Suppressor macrophage treated with lipopolysaccharide for 4 hours (primary cell): ENCODE results near the gene RPS24.
"Not testable (repeated sequence)": the region's sequence is repeated elsewhere in the genome, so short reads cannot be mapped to it uniquely, and the experiment has no call there.

Source experiments
- DNase-seq: peaks from one replicate; pipeline ENCODE4 v3.0.0-alpha.2; 2020

Gene RPS24

DNA sequence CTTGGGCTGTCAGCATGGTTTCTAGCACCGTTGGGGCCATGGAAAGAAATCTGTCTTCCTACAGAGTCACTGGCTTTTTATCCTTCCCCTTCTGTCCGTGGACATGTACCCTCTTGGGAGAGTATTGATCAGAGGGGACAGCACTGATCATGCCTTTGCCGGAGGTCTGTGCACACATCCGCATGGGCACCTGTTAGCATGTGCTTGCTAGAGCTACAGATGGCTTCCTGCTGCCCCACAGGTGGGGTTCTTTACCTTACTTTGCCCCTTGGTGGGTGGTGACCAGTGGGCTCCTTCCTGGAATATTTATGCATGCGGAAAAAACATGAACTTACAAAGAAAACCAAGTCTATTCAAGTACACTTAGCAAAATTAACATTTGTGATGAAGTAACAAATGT is 24.9 kb downstream of the RPS24 start:
- DNase-seq = no peak

DNA sequence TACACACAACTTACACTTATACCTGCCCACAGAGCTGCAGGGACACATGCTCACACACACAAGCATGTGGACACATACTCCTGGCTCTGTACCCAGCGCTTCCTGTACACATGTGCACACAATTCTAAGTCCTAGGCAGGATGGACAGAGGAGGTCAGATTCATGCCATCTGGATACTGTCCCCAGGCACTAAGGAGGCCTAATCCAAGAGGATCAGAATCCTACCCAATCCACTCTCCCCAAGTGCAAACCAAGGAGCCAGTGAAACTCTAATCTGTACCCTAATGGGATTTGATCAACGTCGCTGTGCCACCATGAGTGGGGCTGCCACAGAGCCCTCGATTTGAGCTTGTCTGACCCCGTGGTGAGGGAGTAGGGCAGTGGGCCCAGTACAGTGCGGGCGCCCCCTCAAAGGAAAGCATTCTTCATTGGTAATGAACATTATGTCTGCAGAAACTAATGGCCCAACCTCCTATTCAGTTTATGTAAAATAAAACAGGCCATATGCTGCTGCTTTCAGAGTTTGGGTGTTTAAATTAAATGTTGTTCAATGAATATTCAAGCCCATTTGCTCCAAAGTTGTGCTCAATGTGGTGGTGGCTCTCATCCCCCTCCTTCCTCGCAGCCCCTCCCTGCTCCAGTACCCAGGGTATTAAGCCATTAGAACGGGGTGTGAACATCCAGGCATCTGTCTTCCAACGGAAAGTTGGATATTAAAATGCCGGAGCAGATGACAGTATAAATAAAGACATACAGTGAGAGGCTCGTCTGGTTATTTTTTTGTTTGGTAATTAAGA is 26.4 kb downstream of the RPS24 start:
- no peak for DNase-seq

DNA sequence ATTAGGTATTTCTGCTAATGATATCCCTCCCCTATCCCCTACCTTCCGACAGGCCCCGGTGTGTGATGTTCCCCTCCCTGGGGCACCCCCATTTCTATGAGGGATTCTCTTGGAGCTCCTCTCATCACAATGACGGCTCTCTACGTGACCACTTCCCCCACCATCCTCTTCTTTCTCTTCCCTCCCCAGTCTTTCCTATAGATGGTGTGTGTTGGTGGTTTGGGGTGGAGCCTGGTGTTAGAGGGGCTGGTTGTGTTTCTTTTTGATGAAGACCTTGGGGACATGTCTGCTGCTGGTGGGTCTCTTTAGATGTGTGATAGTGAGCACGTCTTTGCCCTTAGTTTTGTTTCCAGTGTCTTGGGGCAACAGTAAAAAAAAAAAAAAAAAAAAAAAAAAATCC is 28.6 kb downstream of the RPS24 start:
- no peak for DNase-seq

DNA sequence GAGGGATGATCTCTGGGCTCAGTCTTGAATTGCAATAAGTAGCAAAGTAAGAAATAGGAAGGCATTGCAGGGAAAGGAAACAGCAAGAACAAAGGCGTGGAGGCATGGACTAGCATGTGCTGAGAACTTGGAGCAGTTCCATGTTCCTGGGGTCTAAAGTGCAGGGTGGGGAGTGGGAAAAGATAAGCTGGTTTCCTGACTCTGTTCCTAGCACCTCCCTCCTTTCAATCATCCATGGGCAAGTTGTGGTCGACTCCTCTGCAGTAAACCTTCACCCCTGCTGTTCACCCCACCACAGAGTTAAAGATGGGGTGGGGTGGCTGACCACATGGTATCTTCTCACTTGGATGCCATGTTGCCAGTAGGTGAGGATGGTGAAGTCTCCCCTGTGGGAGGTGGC is 29.6 kb downstream of the RPS24 start:
- DNase-seq = no peak

DNA sequence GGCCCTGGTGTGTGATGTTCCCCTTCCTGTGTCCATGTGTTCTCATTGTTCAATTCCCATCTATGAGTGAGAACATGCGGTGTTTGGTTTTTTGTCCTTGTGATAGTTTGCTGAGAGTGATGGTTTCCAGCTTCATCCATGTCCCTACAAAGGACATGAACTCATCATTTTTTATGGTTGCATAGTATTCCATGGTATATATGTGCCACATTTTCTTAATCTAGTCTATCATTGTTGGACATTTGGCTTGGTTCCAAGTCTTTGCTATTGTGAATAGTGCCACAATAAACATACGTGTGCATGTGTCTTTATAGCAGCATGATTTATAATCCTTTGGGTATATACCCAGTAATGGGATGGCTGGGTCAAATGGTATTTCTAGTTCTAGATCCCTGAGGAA is 31.3 kb downstream of the RPS24 start:
- not testable (repeated sequence) for DNase-seq

DNA sequence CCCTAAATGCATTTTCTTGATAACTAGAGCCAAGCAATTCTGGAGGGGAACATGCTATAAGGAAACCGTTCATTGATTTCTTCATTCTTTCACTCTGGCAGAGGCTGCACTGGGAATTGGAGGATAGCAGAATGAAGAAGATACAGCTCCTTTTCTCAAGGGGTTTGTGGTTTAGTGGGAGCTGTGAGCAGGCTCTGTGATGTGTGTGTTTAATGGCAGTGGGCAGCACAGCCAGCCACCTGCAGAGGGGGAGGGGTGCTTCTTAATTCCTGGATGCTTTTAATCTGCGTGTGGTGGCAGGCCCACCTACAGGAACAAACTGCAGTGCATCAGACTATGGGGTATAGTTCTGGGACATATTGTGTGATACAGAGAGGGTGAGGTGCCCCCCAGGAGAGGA is 31.9 kb downstream of the RPS24 start:
- DNase-seq = no peak

DNA sequence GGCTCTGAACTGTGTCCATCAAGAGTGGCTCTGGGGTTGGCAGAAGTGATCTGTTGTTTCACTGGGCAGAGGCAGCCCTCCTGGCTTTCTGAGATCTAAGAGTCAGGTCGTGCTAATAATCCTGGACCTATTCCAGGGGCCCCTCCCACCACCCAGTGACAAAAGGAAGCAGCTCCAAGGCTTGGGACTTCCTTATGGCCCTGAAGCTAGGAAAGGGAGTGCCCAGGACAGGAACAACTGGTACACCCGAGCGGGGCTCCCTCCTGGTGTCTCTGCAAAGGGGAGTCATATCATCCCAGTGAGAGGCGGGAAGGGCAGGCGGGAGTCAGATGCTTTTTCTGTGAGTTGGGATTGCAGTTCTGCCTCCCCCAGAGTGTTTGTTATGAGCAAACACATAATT is 32.3 kb downstream of the RPS24 start:
- no peak for DNase-seq

DNA sequence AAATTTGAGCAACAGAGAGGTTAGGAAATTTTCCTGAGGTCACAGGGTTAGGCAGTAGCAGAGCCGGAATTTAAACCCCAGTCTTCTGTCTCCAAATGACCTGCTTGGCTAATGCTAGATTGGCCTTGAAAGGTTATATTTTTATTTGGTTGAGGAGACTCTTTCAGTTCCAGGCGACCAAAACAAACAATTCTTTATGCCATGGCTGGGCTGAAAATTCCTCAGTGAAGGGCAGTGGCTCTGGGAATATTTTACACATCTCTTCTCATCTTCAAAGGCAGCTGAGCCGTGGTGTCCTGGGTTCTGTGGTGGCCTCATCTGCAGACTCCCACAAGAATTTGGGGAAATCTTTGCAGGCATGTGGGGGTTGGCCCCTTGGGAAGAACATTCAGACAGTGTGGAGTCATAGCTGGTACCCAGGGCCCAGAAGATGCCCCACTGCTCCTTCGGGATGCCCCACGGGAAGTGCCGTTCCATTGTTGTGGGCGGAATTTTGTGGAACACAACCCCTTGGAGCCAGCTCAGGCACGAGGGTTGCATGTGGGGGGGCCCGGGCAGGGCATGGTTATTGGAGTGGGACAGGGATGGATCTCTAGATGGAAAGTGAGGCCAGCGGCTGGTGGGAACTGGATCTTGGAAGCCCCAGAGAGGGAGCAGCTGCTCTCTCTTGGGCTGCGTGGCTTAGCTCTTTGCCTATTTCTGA is 33.2 kb downstream of the RPS24 start:
- no peak for DNase-seq

DNA sequence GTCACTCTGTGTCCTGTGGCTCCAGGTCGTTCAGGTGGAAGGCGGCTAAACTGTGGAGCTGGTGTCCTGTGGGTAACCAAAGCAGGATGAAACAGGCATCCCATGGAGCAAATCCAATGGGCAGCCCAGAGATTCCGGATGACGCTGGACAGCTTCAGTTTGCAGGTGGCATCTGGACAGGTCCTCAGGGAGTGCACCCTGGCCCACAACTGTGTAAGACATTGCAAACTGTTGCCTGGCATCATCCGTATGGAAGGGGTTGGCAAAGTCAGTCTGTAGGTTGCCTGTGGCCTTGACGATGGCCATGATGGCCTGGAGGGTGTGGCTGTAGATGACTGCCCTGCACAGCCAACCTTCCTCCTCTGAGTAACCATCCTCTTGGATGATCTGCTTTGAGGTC is 35.5 kb downstream of the RPS24 start:
- DNase-seq = no peak

DNA sequence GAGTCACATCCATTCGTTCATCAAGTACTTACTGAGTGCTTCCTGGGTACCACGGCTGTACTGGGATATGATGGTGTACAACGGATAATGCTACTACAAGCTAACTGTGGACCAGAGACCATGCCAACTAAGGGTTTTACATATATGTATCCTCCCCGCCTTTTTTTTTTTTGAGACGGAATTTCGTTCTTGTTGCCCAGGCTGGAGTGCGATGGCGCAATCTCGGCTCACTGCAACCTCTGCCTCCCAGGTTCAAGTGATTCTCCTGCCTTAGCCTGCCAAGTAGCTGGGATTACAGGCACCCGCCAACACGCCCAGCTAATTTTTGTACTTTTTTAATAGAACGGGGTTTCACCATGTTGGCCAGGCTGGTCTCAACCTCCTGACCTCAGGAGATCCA is 36.4 kb downstream of the RPS24 start:
- DNase-seq = not testable (repeated sequence)

DNA sequence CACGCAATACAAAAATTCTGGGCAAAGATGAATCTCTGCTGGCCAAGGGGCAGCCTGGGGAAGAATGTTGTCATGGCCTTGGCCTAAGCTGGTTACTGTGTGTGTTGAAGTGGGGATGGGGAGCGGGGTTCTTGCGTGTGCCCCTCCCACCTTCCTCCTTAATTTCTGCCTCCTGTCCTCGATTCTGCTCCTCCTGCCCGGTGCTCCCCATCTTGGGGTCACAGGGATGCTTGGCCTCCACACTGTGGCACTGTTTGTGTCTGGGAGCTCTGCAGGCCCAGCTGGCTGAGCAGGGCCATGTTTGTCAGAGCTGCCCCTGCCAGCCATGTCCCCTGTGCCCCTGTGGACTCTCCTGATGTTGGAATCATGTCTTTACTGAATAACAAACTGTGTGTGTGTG is 37.1 kb downstream of the RPS24 start:
- DNase-seq = no peak

DNA sequence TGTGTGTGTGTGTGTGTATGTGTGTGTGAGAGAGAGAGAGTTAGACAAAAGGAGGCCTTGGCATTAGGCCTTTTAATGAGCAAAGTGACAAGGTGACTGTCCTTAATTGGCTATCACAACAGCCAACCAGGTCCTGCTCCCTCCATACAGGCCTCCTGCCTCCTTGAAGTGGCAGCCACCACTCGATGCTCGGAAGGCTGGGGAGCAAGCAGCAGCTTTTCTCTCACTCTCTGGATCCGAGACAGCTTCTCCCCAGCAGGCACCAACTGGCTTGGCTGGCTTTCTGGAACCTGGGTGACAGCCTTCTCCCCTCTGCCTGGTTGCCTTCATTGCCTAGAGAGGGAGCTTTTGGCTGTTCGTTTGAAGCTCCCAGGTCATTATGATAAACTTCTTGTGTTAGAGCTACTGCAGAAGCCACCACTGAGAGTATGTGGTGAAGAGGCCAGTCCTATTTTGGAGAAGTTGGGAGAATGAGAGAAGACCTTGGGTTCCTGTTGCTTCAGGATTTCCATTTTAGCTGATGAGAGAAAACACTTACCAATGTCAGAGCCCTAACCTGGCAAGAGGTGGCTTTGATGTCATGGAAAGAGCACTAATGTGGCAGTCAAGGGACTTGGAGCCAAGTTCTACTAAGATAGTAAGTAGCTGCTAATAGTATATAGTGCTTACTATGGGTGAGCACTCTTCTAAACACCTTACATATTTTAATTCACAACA is 37.6 kb downstream of the RPS24 start:
- no peak for DNase-seq

DNA sequence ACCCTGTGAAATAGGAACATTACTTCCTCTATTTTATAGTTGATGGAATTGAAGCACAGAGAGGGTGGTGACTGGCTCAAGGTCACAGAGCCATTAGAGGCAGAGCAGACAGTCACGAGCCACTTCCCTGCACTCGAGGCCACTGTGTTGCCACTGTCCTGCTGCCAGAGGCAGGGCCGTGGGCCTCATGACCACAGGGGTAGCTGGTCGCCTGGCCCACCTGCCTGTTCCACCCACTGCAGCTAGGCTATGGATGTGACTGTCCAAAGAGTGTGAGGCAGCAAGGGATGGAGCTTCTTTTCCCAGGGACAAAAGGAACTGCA is 38.2 kb downstream of the RPS24 start:
- DNase-seq = no peak

DNA sequence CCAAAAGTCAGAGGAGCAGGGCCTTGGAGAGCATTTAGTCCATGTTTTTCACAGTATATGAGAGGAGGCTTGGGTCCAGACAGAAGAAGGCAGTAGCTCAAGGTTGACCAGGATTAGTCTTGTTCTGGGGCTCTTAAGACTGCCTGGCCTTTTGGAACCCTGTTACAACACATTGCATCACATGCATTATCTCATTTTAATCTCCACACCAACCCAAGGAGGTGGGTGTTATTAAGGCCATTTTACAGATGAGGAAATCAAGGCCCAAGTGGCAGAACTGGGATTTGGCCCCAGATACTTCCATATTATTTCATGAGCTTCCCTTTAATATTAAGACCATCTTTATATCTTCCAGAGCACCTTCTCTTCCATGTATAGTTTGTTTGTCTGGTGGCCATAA is 38.8 kb downstream of the RPS24 start:
- no peak for DNase-seq

DNA sequence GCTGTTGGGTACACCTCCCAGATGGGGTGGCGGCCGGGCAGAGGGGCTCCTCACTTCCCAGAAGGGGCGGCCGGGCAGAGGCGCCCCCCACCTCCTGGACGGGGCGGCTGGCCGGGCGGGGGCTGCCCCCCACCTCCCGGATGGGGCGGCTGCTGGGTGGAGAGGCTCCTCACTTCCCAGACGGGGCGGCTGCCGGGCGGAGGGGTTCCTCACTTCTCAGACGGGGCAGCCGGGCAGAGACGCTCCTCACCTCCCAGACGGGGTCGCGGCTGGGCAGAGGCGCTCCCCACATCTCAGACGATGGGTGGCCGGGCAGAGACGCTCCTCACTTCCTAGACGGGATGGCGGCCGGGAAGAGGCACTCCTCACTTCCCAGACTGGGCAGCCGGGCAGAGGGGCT is 42.1 kb downstream of the RPS24 start:
- DNase-seq = not testable (repeated sequence)

DNA sequence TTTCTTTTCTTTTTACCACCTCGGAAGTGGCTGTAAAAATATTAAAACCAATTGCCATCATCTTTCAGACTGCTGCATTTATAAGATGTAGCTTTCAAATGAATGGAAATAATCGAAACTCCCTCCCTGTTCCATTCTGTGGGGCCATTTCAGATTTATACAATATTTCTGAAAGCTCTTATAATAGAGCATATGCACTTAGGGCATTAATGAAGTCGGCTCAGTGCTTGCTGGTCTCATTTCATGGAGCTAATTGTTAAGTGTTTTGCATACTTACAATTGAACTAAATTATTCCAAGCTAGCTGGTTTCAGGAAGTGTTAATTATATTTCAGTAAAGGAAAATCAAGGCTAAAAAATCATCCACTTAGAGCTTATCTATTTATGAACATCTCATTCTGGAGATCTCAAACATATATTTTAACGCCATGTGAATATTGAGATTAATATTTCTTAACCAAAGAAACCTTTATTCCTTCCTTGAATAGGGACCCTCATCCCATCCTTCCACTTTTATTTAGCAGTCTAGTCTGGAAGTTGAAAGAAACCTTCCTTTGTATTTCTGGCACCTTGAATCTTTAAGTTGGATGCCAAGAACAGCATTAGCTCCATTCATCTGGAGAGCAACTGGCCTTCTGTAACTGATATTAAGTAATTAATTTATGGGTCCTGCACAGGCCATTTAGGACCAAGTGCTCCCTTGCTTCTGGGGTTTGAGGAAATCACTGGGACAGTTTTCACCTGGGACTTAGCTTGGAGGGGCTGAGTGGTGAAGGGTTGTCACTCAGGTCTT is 45.1 kb downstream of the RPS24 start:
- DNase-seq = no peak

DNA sequence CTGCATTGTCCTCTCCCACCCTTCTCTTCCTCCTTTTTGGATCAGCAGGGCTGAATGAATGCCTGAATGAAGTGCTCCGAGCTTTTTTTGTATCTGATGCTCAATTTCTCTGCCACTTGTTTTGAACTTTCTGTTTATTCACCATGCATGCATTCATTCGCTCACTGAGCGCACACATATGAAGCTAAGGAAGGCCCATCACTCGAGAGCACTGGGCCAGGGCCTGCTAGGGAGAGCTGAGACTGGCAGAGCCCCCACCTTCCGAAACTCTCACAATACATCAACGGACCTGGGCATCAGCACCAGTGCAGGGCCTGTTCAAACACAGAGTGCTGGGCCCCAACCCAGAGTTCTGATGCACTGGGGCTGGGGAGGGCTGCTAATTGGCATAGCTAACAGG is 45.7 kb downstream of the RPS24 start:
- DNase-seq = no peak

DNA sequence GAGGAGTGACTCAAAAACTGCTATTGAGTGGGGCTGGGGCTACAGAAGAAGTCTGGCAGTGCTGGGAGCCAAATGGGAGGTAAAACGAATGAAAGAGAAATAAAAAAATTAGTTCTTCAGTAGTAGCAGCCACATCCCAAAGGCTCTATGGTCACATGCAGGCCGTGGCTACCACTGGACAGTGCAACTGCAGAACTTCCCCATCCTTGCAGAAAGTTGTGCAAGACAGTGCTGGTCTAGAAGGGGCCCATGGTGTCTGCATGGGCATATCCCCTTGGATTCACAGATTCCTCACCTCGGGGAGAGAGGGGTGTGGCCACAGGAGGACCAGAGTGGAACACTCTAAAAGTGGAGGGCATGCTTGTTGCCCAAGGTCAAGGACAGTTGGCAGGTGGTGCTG is 47.6 kb downstream of the RPS24 start:
- peak; percentile 27 for DNase-seq

DNA sequence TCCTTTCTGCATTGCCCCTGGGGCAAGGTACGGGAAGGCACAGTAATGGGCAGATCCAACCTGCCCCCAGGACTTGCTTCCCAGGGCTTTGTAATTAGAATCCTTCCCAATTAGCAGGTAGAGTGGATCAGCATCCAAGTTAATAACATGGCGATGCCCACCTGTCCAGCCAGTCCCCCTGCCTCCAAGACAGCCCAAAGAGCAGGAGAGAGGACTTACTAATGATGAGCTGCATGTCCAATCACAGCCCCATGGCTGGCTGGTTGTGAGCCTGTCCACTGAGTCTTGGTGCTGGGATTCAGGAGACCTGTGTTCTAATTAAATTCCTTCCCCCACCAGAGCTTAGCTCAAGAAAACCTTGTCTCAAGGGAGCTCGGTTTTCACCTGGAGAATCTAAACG is 49.0 kb downstream of the RPS24 start:
- no peak for DNase-seq
